ENCODE data around the gene BAK1.

DNA sequence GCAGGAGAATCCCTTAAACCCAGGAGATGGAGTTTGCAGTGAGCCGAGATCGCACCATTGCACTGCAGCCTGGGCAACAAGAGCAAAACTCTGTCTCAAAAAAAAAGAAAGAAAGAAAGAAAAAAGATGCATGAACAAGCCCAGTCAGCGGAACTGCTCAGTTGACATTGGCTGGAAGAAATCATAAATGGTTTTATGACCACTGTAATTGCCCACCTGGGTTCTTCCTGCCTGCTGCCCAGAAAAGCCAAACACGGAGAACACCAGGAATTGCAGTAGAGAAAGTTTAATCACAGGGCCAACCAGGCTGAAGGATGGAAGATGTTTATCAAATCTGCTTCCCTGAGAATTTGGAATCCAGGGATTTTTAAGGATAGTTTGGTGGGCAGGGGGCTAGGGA, 22.7 kb downstream of the BAK1 start:
- TF ChIP-seq, protein P1, sequence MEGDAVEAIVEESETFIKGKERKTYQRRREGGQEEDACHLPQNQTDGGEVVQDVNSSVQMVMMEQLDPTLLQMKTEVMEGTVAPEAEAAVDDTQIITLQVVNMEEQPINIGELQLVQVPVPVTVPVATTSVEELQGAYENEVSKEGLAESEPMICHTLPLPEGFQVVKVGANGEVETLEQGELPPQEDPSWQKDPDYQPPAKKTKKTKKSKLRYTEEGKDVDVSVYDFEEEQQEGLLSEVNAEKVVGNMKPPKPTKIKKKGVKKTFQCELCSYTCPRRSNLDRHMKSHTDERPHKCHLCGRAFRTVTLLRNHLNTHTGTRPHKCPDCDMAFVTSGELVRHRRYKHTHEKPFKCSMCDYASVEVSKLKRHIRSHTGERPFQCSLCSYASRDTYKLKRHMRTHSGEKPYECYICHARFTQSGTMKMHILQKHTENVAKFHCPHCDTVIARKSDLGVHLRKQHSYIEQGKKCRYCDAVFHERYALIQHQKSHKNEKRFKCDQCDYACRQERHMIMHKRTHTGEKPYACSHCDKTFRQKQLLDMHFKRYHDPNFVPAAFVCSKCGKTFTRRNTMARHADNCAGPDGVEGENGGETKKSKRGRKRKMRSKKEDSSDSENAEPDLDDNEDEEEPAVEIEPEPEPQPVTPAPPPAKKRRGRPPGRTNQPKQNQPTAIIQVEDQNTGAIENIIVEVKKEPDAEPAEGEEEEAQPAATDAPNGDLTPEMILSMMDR (IDR thresholded peaks at IDR 0.05): no peak
- no peak for TF ChIP-seq POLR2A (IDR thresholded peaks at IDR 0.05)

Data from esophagus squamous epithelium (tissue), 4 donors.